GM19239 (cell line): ENCODE results near the gene SOSTDC1.
"Not testable (repeated sequence)": the region's sequence is repeated elsewhere in the genome, so short reads cannot be mapped to it uniquely, and the experiment has no call there.

ENCODE experiments used
- DNase-seq: peaks from one replicate; pipeline ENCODE4 v3.0.0; 2011; ENCODE audit warnings: low spot score; ENCODE audit not compliant: insufficient read length
- FAIRE-seq: peaks from 2 replicates; lab custom pipeline; 2011; peaks lifted over from hg19 to GRCh38; lab: Jason Lieb, UNC

The SOSTDC1 gene

GRCh38 chr7:16465469-16466361 is at the start of gene SOSTDC1:
Gene SOSTDC1, minus strand, starts transcription at chr7:16465738. Its CDS starts 70 bp downstream, at chr7:16465668.
- DNase-seq (no peak), FAIRE-seq (no peak)

- FAIRE-seq, result no peak
Measured at GRCh38 chr7:16514729-16515128, 49.2 kb upstream of the SOSTDC1 start.

GRCh38 chr7:16514271-16514670 is 48.7 kb upstream of the SOSTDC1 start:
- DNase-seq (no peak), FAIRE-seq (no peak)

More at GRCh38 chr7:16514729-16515128, 49.2 kb upstream of the SOSTDC1 start:
- DNase-seq, result no peak

GRCh38 chr7:16512097-16512496 is 46.6 kb upstream of the SOSTDC1 start:
- no peak for FAIRE-seq
- no peak for DNase-seq

GRCh38 chr7:16511314-16511713 is 45.8 kb upstream of the SOSTDC1 start:
- DNase-seq, result no peak
- FAIRE-seq, result no peak

GRCh38 chr7:16509829-16510228 is 44.3 kb upstream of the SOSTDC1 start:
- DNase-seq (no peak), FAIRE-seq (no peak)

GRCh38 chr7:16506422-16506821 is 40.9 kb upstream of the SOSTDC1 start:
- FAIRE-seq, DNase-seq: not testable (repeated sequence)

GRCh38 chr7:16504019-16504418 is 38.5 kb upstream of the SOSTDC1 start:
- FAIRE-seq, result no peak
- DNase-seq, result no peak

GRCh38 chr7:16502303-16502702 is 36.8 kb upstream of the SOSTDC1 start:
- no peak for FAIRE-seq
- DNase-seq, result no peak

- FAIRE-seq (no peak), DNase-seq (no peak)
Measured at GRCh38 chr7:16498122-16498521, 32.6 kb upstream of the SOSTDC1 start.

GRCh38 chr7:16494955-16495719 is 29.6 kb upstream of the SOSTDC1 start:
- DNase-seq, result no peak
- no peak for FAIRE-seq

- DNase-seq (no peak), FAIRE-seq (no peak)
Measured at GRCh38 chr7:16494551-16494950, 29.0 kb upstream of the SOSTDC1 start.

- DNase-seq, result no peak
- FAIRE-seq, result no peak
Measured at GRCh38 chr7:16493266-16493665, 27.7 kb upstream of the SOSTDC1 start.

GRCh38 chr7:16492513-16493062 is 27.1 kb upstream of the SOSTDC1 start:
- no peak for FAIRE-seq
- DNase-seq, result no peak

- no peak for DNase-seq
- FAIRE-seq, result no peak
Measured at GRCh38 chr7:16491148-16491547, 25.6 kb upstream of the SOSTDC1 start.

- no peak for FAIRE-seq
- DNase-seq, result no peak
Measured at GRCh38 chr7:16484453-16485158, 19.1 kb upstream of the SOSTDC1 start.

- DNase-seq, result no peak
- no peak for FAIRE-seq
Measured at GRCh38 chr7:16479591-16479990, 14.1 kb upstream of the SOSTDC1 start.

- FAIRE-seq, result no peak
- DNase-seq, result no peak
Measured at GRCh38 chr7:16479161-16479560, 13.6 kb upstream of the SOSTDC1 start.

GRCh38 chr7:16471933-16472332 is 6.4 kb upstream of the SOSTDC1 start:
- FAIRE-seq, result no peak

GRCh38 chr7:16463949-16464715 is 1.4 kb downstream of the SOSTDC1 start:
- FAIRE-seq (no peak), DNase-seq (no peak)

More at GRCh38 chr7:16471933-16472332, 6.4 kb upstream of the SOSTDC1 start:
- DNase-seq, result no peak
